EL (cell line): ENCODE data around the gene PLPPR1.

Experiments
- DNase-seq: peaks from one replicate; pipeline ENCODE4 v3.0.0-alpha.2; 2016

The PLPPR1 gene

DNA sequence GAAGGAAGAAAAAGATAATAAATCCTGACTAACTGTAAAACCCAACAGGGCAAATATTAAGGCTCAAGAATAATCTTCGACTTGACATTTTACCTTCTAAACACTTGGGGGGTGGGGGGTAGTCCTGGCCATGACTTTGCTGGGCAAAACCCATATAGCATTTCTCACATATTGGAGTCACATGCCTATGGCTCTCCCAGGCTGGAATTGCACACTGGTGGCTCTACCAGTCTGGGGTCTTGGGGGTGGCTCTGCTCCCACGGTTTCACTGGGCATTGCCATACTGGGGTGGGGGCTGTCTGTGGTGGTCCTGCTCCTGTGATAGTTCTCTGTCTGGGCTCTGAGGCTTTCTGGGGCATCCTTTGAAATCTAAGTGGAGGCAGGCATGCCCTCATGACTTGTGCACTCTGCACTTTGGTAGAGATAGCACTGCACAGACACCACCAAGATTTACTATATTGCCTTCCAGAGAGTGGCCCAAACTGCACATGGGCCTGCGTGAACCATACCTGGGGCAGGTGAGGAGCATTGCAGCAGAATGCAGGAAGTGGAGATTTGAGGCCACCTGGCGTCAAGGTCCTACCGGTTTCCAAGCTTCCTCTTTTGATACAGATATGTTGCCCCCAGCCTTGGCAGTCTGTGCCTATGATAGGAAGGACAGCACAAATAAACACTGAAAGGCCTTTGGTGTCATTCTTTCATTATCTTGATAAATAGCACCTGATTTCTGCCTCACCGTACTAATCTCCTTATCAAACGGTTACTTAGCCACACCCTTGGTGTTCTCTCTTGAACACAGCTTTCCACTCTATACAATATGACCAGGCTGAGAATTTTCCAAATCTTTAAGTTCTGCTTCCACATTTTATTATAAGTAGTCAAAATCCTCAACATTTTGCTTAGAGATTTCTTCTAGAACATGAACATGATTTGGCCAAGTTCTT lies 326.5 kb downstream of the PLPPR1 start:
- no peak for DNase-seq

DNA sequence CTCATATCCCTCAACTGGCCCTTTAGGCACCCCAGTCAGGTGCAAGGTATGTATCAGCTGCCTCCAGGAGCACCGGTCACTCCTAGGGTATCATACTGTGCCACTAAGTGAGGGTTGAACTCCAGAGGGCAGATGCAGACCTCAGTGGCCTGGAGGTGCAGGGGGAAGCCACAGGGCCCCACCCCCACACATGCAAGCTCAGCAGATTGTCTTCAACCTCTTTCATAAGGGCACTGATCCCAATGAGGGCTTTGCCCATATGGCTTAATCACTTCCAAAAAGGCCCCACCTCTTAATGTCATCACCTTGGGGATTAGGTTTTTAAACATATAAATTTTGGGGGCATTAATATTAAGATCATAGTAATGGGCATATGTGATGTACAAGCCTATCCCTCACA lies 328.1 kb downstream of the PLPPR1 start:
- no peak for DNase-seq

GRCh38 chr9:101359679-101360078 lies 331.2 kb downstream of the PLPPR1 start:
- DNase-seq, result no peak

GRCh38 chr9:101360647-101361046 lies 332.1 kb downstream of the PLPPR1 start:
- no peak for DNase-seq

DNA sequence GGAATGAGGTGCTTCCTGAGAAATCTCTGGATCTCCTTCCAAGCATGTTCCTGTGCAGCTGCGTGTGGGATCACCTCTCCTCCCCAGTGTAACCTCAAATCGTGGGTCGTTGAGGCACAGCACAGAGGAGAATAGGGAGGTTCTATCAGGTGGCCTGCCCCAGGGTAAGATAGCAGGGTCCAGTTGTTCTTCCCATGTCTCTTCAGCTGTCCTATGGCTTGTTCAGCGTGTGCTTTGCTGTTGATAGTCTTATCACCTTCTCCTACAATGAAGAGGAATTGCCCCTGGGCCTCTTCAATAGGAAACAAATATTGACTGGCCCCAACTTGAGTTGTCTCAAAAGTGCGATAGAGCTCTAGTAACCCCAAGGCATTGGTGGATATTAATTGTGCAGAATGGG lies 333.9 kb downstream of the PLPPR1 start:
- DNase-seq, result no peak

- DNase-seq, result peak; percentile 39
Measured at GRCh38 chr9:101365181-101365580, 336.7 kb downstream of the PLPPR1 start.

- DNase-seq, result peak; percentile 34
Measured at GRCh38 chr9:101366038-101366756, 337.7 kb downstream of the PLPPR1 start.

DNA sequence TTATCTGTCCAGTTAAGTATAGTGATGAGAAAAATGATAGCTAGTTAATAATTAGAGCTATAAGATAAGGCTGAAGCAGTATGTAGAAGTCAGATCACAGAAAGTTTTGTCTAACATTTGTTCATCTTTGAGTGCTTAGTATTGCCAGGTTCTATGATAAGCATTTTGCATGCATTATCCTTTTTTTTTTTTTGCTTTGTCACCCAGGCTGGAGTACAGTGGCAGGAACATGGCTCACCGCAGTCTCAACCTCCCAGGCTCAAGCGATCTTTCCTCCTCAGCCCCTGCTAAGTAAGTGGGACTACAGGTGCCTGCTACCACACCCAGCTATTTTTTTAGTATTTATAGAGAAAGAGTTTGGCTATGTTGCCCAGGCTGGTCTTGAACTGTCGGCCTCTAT lies 338.8 kb downstream of the PLPPR1 start:
- DNase-seq, result no peak

DNA sequence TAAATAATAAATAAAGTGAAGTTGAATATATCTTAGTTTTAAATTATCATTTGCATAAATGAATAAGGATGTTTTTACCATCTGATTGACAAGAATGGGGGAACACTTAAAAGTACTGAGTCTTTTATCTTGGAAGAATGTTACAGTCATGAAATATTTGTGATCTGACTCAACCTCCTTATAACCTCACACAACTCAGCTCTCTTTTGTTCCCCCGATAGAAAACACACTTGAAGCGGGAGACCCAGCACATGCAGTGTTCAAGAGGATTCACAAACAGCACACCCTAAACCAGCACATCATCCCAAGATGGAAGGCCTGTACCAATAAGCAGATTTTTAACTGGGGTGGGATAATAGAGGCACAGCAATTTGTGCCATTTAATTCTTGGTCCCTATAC lies 340.8 kb downstream of the PLPPR1 start:
- DNase-seq, result peak; percentile 61

DNA sequence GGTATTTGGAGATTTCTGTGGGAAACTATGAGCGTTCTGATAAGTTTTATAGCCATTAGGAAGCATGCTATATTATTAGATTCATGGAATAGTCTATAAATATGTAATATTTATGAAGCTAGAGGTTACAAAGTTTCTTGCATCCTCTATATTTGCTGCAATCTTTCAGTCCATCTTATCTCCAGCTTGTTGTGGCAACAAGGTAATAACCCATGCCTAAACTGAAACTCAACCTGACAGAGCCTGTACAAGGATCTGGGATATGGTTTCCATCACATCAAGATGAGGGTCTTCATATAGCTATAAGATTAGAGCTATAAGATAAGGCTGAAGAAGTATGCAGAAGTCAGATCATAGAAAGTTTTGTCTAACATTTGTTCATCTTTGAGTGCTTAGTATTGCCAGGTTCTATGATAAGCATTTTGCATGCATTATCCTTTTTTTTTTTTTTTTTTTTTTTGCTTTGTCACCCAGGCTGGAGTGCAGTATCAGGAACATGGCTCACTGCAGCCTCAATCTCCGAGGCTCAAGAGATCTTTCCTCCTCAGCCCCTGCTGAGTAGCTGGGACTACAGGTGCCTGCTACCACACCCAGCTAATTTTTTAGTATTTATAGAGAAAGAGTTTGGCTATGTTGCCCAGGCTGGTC lies 341.5 kb downstream of the PLPPR1 start:
- DNase-seq, result no peak

- DNase-seq, result no peak
Measured at GRCh38 chr9:101371813-101372212, 343.3 kb downstream of the PLPPR1 start.

DNA sequence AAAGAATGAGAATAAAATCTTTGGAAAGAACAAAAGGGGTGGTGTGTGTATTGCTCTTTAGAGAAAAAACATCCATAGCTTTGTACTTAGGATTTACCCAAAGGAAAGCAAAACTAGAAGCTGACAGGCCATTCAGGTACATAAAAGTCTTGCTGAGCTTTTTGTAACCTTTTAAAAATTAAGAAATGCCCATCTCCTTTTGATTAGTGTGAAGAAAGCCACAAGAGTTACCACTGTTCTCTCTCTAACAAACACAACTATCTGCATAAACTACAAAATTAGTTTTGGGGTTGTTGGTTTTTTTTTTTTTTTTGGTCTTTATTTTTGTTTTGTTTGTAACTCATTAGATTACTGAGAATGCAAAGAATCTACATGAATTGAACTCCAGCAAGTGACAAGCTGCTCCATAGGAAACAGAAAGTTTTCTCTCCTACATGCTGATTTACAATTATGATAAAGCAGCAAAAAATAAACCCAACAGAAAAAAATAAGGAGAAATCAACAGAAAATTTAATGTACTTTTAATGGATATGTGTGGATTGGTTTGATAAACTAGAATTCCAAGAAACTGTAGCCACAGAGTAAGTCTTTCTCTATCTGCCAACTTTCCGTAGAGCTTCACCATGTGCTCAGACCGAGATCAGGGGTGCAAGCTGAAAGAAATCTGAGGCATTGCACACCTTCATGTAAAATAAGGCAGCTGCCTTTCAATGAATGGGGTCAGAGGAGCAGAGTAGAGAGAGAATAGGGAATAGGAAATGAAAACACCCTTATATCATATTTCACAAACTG lies 344.0 kb downstream of the PLPPR1 start:
- no peak for DNase-seq
